AG09309 (cell line): ENCODE data around the gene SH3PXD2A.

Experiments
- DNase-seq: peaks from one replicate; pipeline ENCODE4 v3.0.0-alpha.2; 2010; ENCODE audit warnings: low read depth
- H3K4me3 ChIP-seq: 2 replicates; pipeline ENCODE4 v1.5.1; 2011; ENCODE audit warnings: mild to moderate bottlenecking, low read depth, low read length, moderate library complexity; ENCODE audit not compliant: control insufficient read depth
- CTCF ChIP-seq: IDR thresholded peaks from 2 replicates; pipeline ENCODE4 v1.5.1; 2011; ENCODE audit warnings: mild to moderate bottlenecking, low read depth, low read length, inconsistent platforms; ENCODE audit not compliant: insufficient read depth, control insufficient read depth; ENCODE audit errors: missing control alignments

The SH3PXD2A gene

GRCh38 chr10:103828587-103829197 is 26.7 kb downstream of the SH3PXD2A start:
- no peak for DNase-seq
- TF ChIP-seq CTCF, result no peak
- no peak overlapping the region for H3K4me3 ChIP-seq

- no peak for TF ChIP-seq CTCF
- no peak overlapping the region for H3K4me3 ChIP-seq
- DNase-seq, result no peak
Observed at GRCh38 chr10:103828107-103828506, 27.3 kb downstream of the SH3PXD2A start.

- no peak for DNase-seq
- no peak overlapping the region for H3K4me3 ChIP-seq
- no peak for TF ChIP-seq CTCF
Observed at GRCh38 chr10:103826885-103827284, 28.5 kb downstream of the SH3PXD2A start.

- no peak for TF ChIP-seq CTCF
- no peak overlapping the region for H3K4me3 ChIP-seq
- DNase-seq, result no peak
Observed at GRCh38 chr10:103824281-103824680, 31.1 kb downstream of the SH3PXD2A start.

DNA sequence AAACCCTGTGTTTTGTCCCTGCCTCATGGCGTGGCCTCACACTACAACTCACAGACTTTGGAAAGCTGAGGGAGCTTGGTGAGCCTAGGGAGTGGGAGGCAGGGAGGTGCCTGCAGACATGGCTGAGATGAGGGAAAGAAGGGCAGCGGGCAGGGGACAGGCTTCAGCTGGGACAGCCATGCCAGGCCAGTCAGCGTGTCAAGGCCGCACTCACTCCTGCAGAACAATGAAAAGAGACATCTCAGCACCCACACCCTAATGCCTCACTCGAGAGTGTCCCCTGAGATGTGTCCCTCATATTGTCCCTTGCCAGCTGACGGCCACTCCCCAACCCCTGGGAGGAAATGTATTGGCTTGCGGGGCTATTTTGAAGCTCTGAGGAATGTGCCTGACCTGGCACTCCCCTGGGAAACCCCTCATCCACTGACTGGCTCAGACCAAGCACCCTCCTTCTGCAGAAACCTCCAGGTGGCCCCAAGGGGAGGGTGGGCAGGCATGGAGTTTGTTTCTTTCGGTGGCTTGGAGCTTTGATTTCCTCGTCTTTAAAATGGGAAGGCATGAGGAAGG is 31.6 kb downstream of the SH3PXD2A start:
- no peak for DNase-seq
- TF ChIP-seq CTCF, result no peak
- H3K4me3 ChIP-seq, result no peak overlapping the region

- DNase-seq, result no peak
- no peak for TF ChIP-seq CTCF
- H3K4me3 ChIP-seq, result no peak overlapping the region
Observed at GRCh38 chr10:103822800-103823199, 32.6 kb downstream of the SH3PXD2A start.
